HG03521 (cell line): ENCODE measurements around the gene RADIL.
"Not testable (repeated sequence)": the region's sequence is repeated elsewhere in the genome, so short reads cannot be mapped to it uniquely, and the experiment has no call there.

Experiments
- ATAC-seq: cut with Tn5 transposase; IDR thresholded peaks from one replicate; pipeline ENCODE4 v1.9.1; 2021; ENCODE audit warnings: mild to moderate bottlenecking, moderate library complexity; ENCODE audit not compliant: unreplicated experiment

The RADIL gene

GRCh38 chr7:4809666-4810065 is 73.8 kb downstream of the RADIL start:
- no peak for ATAC-seq

DNA sequence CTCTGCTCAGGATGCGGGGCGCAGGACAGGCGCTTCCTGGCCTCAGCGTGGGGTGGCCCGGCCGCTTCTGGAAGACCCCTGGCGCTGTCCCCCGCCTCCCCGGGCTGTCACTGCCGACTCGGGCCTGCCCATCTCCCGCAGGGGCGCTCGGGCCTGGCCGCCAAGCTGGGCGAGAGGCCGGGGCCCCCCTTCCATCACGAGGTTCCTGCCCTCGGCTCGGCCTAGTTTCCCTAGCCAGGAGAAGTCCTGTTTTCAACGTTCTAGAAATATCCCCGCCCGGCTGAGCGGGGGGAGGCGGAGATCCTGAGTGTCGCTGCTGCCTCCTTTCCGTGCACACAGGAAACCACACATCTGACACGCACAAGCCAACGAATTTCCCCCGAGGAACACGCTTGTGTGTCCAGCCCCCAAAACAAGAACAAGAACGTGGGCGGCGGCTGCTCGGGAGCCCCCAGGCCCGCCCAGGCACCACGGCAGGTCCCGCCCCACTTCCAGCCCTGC is 74.4 kb downstream of the RADIL start:
- ATAC-seq, result no peak

DNA sequence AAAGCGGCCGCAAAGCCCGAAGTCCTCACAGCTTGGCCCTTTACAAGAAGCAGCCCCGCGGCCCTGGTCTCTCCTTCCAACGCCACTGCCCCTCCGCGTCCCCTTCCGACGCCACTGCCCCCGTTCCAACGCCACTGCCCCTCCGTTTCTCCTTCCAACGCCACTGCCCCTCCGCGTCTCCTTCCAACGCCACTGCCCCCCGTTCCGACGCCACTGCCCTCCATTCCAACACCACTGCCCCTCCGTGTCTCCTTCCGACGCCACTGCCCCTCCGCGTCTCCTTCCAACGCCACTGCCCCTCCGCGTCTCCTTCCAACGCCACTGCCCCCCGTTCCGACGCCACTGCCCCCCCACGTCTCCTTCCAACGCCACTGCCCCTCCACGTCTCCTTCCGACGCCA is 75.0 kb downstream of the RADIL start:
- no peak for ATAC-seq

- ATAC-seq, result no peak
Measured at GRCh38 chr7:4808026-4808425, 75.5 kb downstream of the RADIL start.

GRCh38 chr7:4807598-4808016 is 75.9 kb downstream of the RADIL start:
- no peak for ATAC-seq

DNA sequence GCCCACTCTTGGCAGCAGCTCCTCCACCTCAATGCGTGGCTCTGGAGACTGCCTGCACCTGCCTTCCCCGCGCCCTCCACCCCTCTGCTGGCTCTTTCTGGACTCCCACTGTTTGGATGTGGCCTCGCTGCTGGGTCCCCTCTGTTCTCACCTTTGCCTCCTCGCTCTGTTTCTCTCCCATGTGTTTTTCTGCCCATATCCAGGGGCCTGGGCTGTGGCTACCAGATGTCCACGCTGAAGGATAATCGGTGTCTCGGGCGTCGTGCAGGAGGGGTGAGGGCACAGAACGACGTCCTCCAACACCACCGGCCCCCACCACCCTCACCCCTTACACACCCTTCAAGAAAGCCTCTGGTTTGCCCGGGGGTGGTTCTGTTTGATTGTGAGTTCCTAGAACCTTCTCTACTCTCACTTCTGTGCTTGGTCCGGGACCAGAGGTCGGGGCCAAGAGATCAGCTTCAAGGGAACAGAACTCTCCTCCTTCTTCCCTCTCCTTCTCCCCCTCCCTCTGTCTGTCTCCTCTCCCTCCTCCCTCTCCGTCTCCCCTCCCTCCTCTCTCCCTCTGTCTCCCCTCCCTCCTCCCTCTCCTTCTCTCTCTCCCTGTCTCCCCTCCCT is 76.4 kb downstream of the RADIL start:
- ATAC-seq, result no peak

- no peak for ATAC-seq
Measured at GRCh38 chr7:4805984-4806300, 77.6 kb downstream of the RADIL start.

DNA sequence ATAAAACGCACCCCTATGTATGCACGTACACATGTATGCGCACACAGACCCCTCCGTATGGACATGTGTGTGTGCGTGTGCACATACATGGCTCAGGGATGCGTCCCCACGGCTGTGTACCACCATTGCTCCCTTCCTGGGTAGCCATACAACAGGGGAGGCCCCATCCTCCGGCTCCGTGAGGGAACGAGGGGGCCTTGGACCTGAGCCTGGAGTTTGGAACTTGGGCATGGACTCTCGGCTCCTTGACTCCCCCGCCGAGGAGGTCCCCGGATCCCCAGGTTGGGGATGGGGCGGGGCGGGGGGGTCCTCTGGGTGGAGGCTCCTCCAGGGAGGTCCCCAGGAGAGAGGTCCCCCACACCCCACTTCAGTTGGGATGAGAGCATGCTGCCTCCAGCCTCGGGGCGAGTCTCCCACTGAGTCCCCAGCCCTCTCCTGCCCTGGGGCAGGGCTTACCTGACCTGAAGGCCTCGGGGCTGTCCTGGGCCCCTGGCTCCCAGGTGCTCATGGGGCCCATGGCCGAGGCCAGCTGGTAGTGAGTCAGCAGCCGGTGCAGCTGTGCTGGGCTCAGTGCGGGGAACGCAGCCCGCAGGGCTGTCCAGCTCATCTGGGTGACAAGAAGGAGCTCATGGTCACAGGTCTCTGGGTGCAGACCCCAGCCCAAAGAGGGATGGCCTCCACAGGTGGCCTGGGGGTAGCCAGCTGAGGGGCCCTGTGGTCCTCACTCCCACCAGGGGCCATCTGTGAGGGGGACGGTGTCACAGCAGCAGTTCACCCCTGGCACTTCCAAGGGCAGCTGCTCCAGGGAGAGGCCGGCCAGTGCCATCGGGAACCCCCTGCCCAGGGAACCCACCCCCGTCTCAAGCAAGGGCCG is 78.2 kb downstream of the RADIL start:
- ATAC-seq, result no peak

- no peak for ATAC-seq
Measured at GRCh38 chr7:4803397-4804241, 79.9 kb downstream of the RADIL start.

- not testable (repeated sequence) for ATAC-seq
Measured at GRCh38 chr7:4802577-4802976, 80.9 kb downstream of the RADIL start.

- ATAC-seq, result no peak
Measured at GRCh38 chr7:4801839-4802231, 81.7 kb downstream of the RADIL start.

GRCh38 chr7:4800926-4801838 is 82.3 kb downstream of the RADIL start:
- ATAC-seq, result no peak

GRCh38 chr7:4800487-4800886 is 83.0 kb downstream of the RADIL start:
- no peak for ATAC-seq

DNA sequence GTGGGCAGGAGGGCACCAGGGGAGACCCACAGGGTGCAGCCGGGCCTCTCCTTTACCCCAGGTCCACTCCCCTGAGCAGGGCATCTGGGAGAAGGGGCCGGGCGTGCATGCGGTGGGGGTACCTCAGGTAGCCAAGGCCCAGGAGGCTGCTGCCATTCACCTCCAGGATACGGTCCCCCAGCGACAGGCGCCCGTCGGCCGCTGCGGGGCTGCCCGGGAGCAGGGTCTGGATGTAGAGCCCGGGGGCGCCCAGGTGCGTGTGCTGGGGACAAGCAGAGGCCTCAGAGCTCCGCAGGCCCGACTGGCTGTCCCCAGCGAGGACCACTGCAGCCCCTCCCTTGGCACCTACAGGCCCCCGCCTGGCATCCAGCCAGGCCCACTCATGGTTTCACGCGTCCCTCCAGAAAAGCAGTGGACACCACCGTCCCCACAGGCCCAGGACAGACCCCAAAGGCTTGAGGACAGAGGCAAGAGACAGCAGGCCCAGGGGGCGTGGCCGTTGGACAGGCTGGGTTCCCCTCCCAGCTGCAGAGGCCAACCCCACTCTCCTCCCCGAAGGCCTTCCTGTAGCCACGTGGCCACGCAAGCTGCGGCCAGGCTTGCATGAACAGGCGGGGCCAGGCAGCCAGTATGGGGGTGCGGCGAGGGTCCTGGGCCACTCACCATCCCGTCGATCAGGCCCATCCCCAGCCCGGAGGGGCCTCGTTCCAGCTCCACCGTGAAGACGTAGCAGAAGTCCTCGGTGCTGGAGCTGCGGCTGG is 83.8 kb downstream of the RADIL start:
- ATAC-seq, result no peak

- ATAC-seq, result no peak
Measured at GRCh38 chr7:4798706-4799235, 84.7 kb downstream of the RADIL start.

DNA sequence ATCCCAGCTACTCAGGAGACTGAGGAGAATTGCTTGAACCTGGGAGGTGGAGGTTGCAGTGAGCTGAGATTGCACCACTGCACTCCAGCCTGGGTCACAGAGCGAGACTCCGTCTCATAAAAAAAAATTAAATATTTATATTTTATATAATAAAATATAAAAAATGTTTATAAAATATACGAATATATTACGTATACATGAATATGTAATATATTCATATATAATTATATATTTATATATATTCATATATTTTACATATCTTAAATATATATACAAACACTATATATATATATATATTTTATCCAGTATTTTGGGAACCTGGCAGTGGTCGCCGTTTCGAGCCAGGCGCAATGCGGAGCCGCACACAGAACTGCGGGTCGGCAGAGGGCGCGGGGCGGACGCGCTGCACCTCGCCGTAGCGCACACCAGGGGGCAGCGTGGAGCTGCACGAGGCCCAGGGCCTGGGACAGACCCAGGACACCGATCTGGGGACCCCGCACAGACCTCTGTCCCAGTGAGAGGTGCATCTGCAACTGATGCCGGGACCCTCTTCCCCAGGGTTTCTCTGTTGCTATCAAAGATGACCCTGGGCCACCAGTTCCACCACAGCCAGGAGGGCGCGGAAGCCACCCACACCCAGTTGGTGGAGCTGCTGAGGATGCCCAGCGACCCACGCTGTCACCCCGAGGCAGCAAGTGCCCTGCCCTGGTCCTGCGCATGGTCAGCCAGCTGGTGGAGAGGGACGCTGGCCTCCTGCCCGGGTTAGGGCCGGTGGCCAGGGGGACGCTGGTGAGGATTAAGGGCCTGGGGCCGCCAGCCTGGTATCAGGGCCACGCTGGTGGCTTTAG is 85.4 kb downstream of the RADIL start:
- ATAC-seq, result no peak

DNA sequence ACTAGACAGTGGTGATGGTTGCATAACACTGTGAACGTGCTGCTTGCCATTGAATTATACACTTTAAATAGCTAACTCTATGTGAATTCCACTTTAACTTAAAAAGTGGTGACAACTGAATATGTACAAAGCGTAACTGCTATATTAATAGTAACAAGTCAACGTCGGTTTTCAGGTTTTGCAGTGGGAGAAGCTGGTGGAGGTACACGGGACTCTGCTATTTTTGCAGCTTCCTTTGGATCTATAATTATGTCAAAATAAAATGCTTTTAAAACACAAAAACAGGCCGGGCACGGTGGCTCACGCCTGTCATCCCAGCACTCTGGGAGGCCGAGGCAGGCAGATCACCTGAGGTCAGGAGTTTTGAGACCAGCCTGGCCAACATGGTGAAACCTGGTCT is 87.1 kb downstream of the RADIL start:
- ATAC-seq, result no peak

DNA sequence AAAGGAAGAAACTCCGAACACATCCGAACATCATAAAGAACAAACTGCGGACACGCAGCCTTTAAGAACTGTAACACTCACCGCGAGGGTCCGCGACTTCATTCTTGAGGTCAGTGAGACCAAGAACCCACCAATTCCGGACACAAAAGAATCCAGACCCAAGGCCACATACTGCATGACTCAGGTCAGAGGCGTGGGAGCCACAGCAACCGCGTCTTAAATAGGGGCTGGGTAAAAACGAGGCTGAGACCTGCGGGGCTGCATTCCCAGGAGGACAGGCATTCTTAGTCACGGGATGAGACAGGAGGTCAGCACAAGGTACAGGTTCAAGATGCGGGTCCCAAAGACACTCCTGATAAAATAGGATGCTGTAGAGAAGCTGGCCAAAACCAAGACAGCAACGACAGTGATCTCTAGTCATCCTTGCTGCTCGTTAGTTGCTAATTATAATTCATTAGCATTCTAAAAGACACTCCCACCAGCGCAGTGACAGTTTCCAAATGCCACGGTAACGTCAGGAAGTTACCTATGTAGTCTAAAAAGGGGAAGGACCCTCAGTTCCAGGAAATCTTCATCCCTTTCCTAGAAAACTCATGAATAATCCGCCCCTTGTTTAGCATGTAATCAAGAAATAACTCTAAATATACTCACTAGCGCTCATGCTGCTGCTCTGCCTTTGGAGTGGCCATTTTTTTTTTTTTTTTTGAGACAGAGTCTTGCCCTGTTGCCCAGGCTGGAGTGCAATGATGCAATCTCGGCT is 88.7 kb downstream of the RADIL start:
- no peak for ATAC-seq
